GM12872 (cell line): ENCODE measurements around the gene ALDH3A2.

Experiments
- CTCF ChIP-seq: IDR thresholded peaks from 3 replicates; pipeline ENCODE4 v1.5.1; 2011; ENCODE audit warnings: low read depth, mild to moderate bottlenecking, low read length, moderate library complexity; ENCODE audit not compliant: insufficient read depth

Gene ALDH3A2

GRCh38 chr17:19661121-19661520 lies 12.6 kb downstream of the ALDH3A2 start:
- no peak for TF ChIP-seq CTCF

- no peak for TF ChIP-seq CTCF
These were observed 14.5 kb downstream of the ALDH3A2 start for GRCh38 chr17:19663097-19663496.

GRCh38 chr17:19664136-19664820 lies 15.7 kb downstream of the ALDH3A2 start:
- TF ChIP-seq CTCF, result no peak

GRCh38 chr17:19664821-19665181 lies 16.2 kb downstream of the ALDH3A2 start:
- no peak for TF ChIP-seq CTCF

- TF ChIP-seq CTCF, result no peak
These were observed 22.4 kb downstream of the ALDH3A2 start for GRCh38 chr17:19670908-19671307.

DNA sequence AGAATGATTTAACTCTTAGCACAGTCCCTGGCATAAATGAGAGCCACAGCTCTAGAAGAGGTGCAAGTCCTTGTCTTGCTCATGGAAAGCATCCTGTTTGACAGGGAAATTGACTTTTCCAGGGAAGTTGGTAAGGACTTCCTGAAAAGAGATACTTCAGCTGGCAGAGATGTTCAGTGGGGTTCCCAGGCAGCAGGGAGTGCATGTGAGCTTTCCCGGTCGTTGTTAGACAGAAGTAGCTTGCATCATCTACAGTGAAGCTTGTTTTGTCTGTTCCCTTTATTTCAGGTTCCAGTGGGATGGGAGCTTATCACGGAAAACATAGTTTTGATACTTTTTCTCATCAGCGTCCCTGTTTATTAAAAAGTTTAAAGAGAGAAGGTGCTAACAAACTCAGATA lies 22.9 kb downstream of the ALDH3A2 start:
- no peak for TF ChIP-seq CTCF

GRCh38 chr17:19672009-19672750 lies 23.6 kb downstream of the ALDH3A2 start:
- TF ChIP-seq CTCF, result no peak
